WTC11 (cell line): Measurements from ENCODE around the gene FBXL7. TPM values are rescaled to one million over a fixed set of nuclear protein-coding genes. Genes with fewer than 3 reads are reported as not detected.

Experiments
- ATAC-seq: fragments of 200-7000 bp; cut with Tn5 transposase; 2 replicates; pipeline ENCODE4 v1.10.0; 2021; ENCODE audit warnings: mild to moderate bottlenecking, moderate library complexity
- CTCF ChIA-PET: fragments of 300-600 bp; sonication (Branson Sonifier 250); formaldehyde crosslinking; loops from one replicate; lab custom pipeline; 2021; ENCODE audit warnings: antibody characterized with exemption; lab: Charles Lee
- POLR2A ChIA-PET: fragments of 350-600 bp; sonication (Branson Sonifier 250); formaldehyde crosslinking; loops from one replicate; lab custom pipeline; 2021; ENCODE audit warnings: antibody characterized with exemption; lab: Charles Lee
- DNase-seq: peaks from one replicate; pipeline ENCODE4 v3.0.0; 2021; ENCODE audit warnings: low spot score
- H3K27ac Mint-ChIP-seq: 2 replicates; pipeline ENCODE4 v1.8.0; 2021; ENCODE audit warnings: mixed read lengths
- H3K27me3 Mint-ChIP-seq: 2 replicates; pipeline ENCODE4 v1.8.0; 2021; ENCODE audit warnings: low read depth, mild to moderate bottlenecking, moderate library complexity, mixed read lengths
- H3K36me3 Mint-ChIP-seq: 2 replicates; pipeline ENCODE4 v1.8.0; 2021; ENCODE audit warnings: mixed read lengths
- H3K4me1 Mint-ChIP-seq: 2 replicates; pipeline ENCODE4 v1.8.0; 2022; ENCODE audit warnings: mixed read lengths
- H3K4me3 Mint-ChIP-seq: 2 replicates; pipeline ENCODE4 v1.8.0; 2021; ENCODE audit warnings: mild to moderate bottlenecking, moderate library complexity, mixed read lengths
- H3K9me3 Mint-ChIP-seq: 2 replicates; pipeline ENCODE4 v1.8.0; 2021; ENCODE audit warnings: mixed read lengths
- HMGA2 ChIP-seq: fragments of 250-450 bp; sonication (Bioruptor Pico); IDR thresholded peaks from 2 replicates; pipeline ENCODE4 v1.4.0; 2021; ENCODE audit warnings: mild to moderate bottlenecking, moderate library complexity
- KAT7 ChIP-seq: sonication (generic); formaldehyde crosslinking; IDR thresholded peaks from 2 replicates; pipeline ENCODE4 v1.8.1; 2023; ENCODE audit warnings: missing genetic modification reagents, mild to moderate bottlenecking, borderline replicate concordance
- NR3C1 ChIP-seq: sonication (generic); formaldehyde crosslinking; conservative IDR thresholded peaks from 2 replicates; pipeline ENCODE4 v1.8.1; 2023; ENCODE audit warnings: low read depth, mild to moderate bottlenecking, missing genetic modification reagents
- RORB ChIP-seq: fragments of 250-450 bp; sonication (Bioruptor Pico); IDR thresholded peaks from 2 replicates; pipeline ENCODE4 v1.9.0; 2021; ENCODE audit warnings: mild to moderate bottlenecking
- TP53 ChIP-seq: sonication (generic); formaldehyde crosslinking; IDR thresholded peaks from 2 replicates; pipeline ENCODE4 v1.8.1; 2023; ENCODE audit warnings: mild to moderate bottlenecking, missing genetic modification reagents
- ZNF232 ChIP-seq: sonication (generic); formaldehyde crosslinking; IDR thresholded peaks from 2 replicates; pipeline ENCODE4 v1.8.0; 2022; ENCODE audit warnings: mild to moderate bottlenecking, missing genetic modification reagents
- ZNF396 ChIP-seq: fragments of 250-450 bp; sonication (Bioruptor Pico); IDR thresholded peaks from 2 replicates; pipeline ENCODE4 v1.8.0; 2021; ENCODE audit warnings: mild to moderate bottlenecking, moderate library complexity, borderline replicate concordance
- ZNF423 ChIP-seq: fragments of 250-450 bp; sonication (Bioruptor Pico); IDR thresholded peaks from 2 replicates; pipeline ENCODE4 v2.1.2; 2022; ENCODE audit warnings: mild to moderate bottlenecking, moderate library complexity
- ZNF671 ChIP-seq: fragments of 250-450 bp; sonication (Bioruptor Pico); IDR thresholded peaks from 2 replicates; pipeline ENCODE4 v1.8.0; 2021; ENCODE audit warnings: mild to moderate bottlenecking
- total RNA-seq: library from RNA; stranded (reverse); gene quantifications from 3 replicates; pipeline ENCODE4 v1.2.3, GENCODE V29; 2021
- TF ChIP-seq, protein P1 (sequence below): sonication (generic); formaldehyde crosslinking; IDR thresholded peaks from 2 replicates; pipeline ENCODE4 v1.8.1; 2023; ENCODE audit warnings: mild to moderate bottlenecking, missing genetic modification reagents, borderline replicate concordance
- TF ChIP-seq, protein P2 (sequence below): sonication (generic); formaldehyde crosslinking; IDR thresholded peaks from 2 replicates; pipeline ENCODE4 v1.8.0; 2022; ENCODE audit warnings: mild to moderate bottlenecking, missing genetic modification reagents
- TF ChIP-seq, protein P3 (sequence below): sonication (generic); formaldehyde crosslinking; IDR thresholded peaks from 2 replicates; pipeline ENCODE4 v1.8.1; 2022; ENCODE audit warnings: missing genetic modification reagents, borderline replicate concordance
- TF ChIP-seq, protein P4 (sequence below): fragments of 250-450 bp; sonication (Bioruptor Pico); IDR thresholded peaks from 2 replicates; pipeline ENCODE4 v1.9.0; 2021; ENCODE audit warnings: moderate library complexity, mild to moderate bottlenecking, inconsistent platforms, borderline replicate concordance
- TF ChIP-seq, protein P5 (sequence below): sonication (generic); formaldehyde crosslinking; IDR thresholded peaks from 2 replicates; pipeline ENCODE4 v1.8.1; 2023; ENCODE audit warnings: mild to moderate bottlenecking, missing genetic modification reagents, moderate library complexity
- TF ChIP-seq, protein P6 (sequence below): sonication (generic); formaldehyde crosslinking; IDR thresholded peaks from 2 replicates; pipeline ENCODE4 v1.8.0; 2022; ENCODE audit warnings: mild to moderate bottlenecking, missing genetic modification reagents
- TF ChIP-seq, protein P7 (sequence below): sonication (generic); formaldehyde crosslinking; IDR thresholded peaks from 2 replicates; pipeline ENCODE4 v1.8.1; 2023; ENCODE audit warnings: mild to moderate bottlenecking, missing genetic modification reagents

The FBXL7 gene
- total RNA-seq, 1 experiment from 2014 or later, result 13.8 TPM

DNA sequence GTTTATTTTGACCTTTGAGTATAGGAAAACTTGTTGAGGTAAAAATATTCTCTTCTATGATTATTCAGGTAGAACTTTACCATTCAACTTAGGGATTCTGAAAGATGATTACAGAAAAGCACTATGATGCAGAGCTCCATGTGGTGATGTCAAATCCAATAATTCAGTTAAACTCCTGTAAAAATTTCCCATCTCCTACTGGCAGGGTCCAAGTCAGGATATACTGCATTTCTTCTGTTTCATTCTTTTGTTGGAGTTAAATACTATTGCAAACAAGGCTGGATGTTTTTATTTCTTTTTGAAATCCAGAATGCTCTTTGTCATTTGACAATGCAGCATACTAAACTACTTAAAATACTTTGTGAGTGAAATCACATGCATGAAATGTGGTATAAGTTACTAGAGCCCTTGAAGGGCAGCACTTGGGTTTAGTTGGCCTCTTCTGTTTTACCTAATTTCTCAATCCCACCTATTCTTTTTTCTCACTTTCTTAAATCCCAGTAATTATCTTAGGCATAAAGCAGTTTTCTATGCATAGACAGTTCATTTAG lies 204.5 kb downstream of the FBXL7 start (continued):
- TF ChIP-seq KAT7 (CRISPR knock-in tag) (no peak), ZNF671 (CRISPR knock-in tag) (no peak), ZNF232 (CRISPR knock-in tag) (no peak), ZNF423 (CRISPR knock-in tag) (no peak), TP53 (no peak)
- TF ChIP-seq, protein P1, sequence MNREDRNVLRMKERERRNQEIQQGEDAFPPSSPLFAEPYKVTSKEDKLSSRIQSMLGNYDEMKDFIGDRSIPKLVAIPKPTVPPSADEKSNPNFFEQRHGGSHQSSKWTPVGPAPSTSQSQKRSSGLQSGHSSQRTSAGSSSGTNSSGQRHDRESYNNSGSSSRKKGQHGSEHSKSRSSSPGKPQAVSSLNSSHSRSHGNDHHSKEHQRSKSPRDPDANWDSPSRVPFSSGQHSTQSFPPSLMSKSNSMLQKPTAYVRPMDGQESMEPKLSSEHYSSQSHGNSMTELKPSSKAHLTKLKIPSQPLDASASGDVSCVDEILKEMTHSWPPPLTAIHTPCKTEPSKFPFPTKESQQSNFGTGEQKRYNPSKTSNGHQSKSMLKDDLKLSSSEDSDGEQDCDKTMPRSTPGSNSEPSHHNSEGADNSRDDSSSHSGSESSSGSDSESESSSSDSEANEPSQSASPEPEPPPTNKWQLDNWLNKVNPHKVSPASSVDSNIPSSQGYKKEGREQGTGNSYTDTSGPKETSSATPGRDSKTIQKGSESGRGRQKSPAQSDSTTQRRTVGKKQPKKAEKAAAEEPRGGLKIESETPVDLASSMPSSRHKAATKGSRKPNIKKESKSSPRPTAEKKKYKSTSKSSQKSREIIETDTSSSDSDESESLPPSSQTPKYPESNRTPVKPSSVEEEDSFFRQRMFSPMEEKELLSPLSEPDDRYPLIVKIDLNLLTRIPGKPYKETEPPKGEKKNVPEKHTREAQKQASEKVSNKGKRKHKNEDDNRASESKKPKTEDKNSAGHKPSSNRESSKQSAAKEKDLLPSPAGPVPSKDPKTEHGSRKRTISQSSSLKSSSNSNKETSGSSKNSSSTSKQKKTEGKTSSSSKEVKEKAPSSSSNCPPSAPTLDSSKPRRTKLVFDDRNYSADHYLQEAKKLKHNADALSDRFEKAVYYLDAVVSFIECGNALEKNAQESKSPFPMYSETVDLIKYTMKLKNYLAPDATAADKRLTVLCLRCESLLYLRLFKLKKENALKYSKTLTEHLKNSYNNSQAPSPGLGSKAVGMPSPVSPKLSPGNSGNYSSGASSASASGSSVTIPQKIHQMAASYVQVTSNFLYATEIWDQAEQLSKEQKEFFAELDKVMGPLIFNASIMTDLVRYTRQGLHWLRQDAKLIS (CRISPR knock-in tag), result no peak
- TF ChIP-seq, protein P2, sequence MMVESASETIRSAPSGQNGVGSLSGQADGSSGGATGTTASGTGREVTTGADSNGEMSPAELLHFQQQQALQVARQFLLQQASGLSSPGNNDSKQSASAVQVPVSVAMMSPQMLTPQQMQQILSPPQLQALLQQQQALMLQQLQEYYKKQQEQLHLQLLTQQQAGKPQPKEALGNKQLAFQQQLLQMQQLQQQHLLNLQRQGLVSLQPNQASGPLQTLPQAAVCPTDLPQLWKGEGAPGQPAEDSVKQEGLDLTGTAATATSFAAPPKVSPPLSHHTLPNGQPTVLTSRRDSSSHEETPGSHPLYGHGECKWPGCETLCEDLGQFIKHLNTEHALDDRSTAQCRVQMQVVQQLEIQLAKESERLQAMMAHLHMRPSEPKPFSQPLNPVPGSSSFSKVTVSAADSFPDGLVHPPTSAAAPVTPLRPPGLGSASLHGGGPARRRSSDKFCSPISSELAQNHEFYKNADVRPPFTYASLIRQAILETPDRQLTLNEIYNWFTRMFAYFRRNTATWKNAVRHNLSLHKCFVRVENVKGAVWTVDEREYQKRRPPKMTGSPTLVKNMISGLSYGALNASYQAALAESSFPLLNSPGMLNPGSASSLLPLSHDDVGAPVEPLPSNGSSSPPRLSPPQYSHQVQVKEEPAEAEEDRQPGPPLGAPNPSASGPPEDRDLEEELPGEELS (CRISPR knock-in tag), result no peak
- TF ChIP-seq, all 79 proteins: peak for 0

DNA sequence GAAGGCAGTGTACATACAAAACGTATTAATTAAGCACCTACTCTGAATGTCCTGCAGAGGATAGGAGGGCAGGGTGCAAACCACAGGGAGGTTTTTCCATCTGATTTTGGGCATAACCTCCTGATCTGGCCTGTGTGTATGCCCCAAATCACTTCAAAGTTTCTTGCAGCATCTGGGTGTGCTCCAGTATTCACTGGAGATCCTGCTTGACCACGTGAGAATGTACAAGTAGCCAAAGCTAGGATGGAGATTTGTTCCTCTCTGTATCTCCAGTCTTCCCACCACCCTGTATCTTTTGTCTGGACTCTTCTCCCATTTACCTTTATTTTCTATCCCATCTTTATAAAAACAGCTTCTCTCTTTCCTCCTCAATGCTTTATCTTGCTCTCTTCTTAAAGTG lies 207.7 kb downstream of the FBXL7 start:
- Mint-ChIP-seq H3K4me1 (peaks cover 20% of the 10 kb centered on the region), H3K9me3 (peaks cover 21% of the 10 kb centered on the region), H3K27ac (no peak overlapping the region), H3K4me3 (no peak overlapping the region), H3K27me3 (no peaks in the 10 kb centered on the region), H3K36me3 (no peaks in the 10 kb centered on the region; the same call in none of the 2 replicates)
- ChIA-PET POLR2A (no interaction called here), CTCF (no interaction called here)
- ATAC-seq (no peak), DNase-seq (no peak)
- no peak for TF ChIP-seq HMGA2
- TF ChIP-seq, protein P3, sequence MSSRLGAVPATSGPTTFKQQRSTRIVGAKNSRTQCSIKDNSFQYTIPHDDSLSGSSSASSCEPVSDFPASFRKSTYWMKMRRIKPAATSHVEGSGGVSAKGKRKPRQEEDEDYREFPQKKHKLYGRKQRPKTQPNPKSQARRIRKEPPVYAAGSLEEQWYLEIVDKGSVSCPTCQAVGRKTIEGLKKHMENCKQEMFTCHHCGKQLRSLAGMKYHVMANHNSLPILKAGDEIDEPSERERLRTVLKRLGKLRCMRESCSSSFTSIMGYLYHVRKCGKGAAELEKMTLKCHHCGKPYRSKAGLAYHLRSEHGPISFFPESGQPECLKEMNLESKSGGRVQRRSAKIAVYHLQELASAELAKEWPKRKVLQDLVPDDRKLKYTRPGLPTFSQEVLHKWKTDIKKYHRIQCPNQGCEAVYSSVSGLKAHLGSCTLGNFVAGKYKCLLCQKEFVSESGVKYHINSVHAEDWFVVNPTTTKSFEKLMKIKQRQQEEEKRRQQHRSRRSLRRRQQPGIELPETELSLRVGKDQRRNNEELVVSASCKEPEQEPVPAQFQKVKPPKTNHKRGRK (CRISPR knock-in tag), result no peak
- TF ChIP-seq, protein P4, sequence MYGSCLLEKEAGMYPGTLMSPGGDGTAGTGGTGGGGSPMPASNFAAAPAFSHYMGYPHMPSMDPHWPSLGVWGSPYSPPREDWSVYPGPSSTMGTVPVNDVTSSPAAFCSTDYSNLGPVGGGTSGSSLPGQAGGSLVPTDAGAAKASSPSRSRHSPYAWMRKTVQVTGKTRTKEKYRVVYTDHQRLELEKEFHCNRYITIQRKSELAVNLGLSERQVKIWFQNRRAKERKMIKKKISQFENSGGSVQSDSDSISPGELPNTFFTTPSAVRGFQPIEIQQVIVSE, result no peak
- TF ChIP-seq, protein P5, sequence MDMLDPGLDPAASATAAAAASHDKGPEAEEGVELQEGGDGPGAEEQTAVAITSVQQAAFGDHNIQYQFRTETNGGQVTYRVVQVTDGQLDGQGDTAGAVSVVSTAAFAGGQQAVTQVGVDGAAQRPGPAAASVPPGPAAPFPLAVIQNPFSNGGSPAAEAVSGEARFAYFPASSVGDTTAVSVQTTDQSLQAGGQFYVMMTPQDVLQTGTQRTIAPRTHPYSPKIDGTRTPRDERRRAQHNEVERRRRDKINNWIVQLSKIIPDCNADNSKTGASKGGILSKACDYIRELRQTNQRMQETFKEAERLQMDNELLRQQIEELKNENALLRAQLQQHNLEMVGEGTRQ (CRISPR knock-in tag), result no peak
- TF ChIP-seq, protein P6, sequence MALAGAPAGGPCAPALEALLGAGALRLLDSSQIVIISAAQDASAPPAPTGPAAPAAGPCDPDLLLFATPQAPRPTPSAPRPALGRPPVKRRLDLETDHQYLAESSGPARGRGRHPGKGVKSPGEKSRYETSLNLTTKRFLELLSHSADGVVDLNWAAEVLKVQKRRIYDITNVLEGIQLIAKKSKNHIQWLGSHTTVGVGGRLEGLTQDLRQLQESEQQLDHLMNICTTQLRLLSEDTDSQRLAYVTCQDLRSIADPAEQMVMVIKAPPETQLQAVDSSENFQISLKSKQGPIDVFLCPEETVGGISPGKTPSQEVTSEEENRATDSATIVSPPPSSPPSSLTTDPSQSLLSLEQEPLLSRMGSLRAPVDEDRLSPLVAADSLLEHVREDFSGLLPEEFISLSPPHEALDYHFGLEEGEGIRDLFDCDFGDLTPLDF, result no peak
- TF ChIP-seq NR3C1 (CRISPR knock-in tag), result no peak
- TF ChIP-seq, protein P7, sequence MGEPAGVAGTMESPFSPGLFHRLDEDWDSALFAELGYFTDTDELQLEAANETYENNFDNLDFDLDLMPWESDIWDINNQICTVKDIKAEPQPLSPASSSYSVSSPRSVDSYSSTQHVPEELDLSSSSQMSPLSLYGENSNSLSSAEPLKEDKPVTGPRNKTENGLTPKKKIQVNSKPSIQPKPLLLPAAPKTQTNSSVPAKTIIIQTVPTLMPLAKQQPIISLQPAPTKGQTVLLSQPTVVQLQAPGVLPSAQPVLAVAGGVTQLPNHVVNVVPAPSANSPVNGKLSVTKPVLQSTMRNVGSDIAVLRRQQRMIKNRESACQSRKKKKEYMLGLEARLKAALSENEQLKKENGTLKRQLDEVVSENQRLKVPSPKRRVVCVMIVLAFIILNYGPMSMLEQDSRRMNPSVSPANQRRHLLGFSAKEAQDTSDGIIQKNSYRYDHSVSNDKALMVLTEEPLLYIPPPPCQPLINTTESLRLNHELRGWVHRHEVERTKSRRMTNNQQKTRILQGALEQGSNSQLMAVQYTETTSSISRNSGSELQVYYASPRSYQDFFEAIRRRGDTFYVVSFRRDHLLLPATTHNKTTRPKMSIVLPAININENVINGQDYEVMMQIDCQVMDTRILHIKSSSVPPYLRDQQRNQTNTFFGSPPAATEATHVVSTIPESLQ (CRISPR knock-in tag), result no peak
- no peak for TF ChIP-seq ZNF396
- TF ChIP-seq RORB (CRISPR knock-in tag), result no peak
